Activated CD4-positive, alpha-beta T cell treated with anti-CD3 and anti-CD28 coated beads, Interleukin-2, amount 50 U/mL, for 16 hours (primary cell): ENCODE data around the gene ENPP7.
"Not testable (repeated sequence)": the region's sequence is repeated elsewhere in the genome, so short reads cannot be mapped to it uniquely, and the experiment has no call there.

ENCODE experiments used
- DNase-seq: peaks from one replicate; pipeline ENCODE4 v3.0.0-alpha.2; 2020

ENPP7 gene

GRCh38 chr17:79752175-79752574 is 21.4 kb downstream of the ENPP7 start:
- no peak for DNase-seq

- no peak for DNase-seq
Measured at GRCh38 chr17:79754370-79754769, 23.6 kb downstream of the ENPP7 start.

- DNase-seq, result not testable (repeated sequence)
Measured at GRCh38 chr17:79754903-79755302, 24.2 kb downstream of the ENPP7 start.

GRCh38 chr17:79755591-79755990 is 24.8 kb downstream of the ENPP7 start:
- DNase-seq, result no peak

- no peak for DNase-seq
Measured at GRCh38 chr17:79757140-79757745, 26.5 kb downstream of the ENPP7 start.

- DNase-seq, result no peak
Measured at GRCh38 chr17:79758271-79758670, 27.5 kb downstream of the ENPP7 start.

GRCh38 chr17:79760197-79760906 is 29.6 kb downstream of the ENPP7 start:
- no peak for DNase-seq

GRCh38 chr17:79761894-79762589 is 31.3 kb downstream of the ENPP7 start:
- DNase-seq, result no peak

GRCh38 chr17:79765708-79766107 is 35.0 kb downstream of the ENPP7 start:
- DNase-seq, result no peak

- no peak for DNase-seq
Measured at GRCh38 chr17:79769570-79770506, 39.1 kb downstream of the ENPP7 start.

- DNase-seq, result no peak
Measured at GRCh38 chr17:79771276-79771675, 40.5 kb downstream of the ENPP7 start.

- DNase-seq, result not testable (repeated sequence)
Measured at GRCh38 chr17:79772726-79773125, 42.0 kb downstream of the ENPP7 start.

- no peak for DNase-seq
Measured at GRCh38 chr17:79774561-79774975, 43.8 kb downstream of the ENPP7 start.

- no peak for DNase-seq
Measured at GRCh38 chr17:79775632-79776031, 44.9 kb downstream of the ENPP7 start.

GRCh38 chr17:79776376-79777119 is 45.8 kb downstream of the ENPP7 start:
- DNase-seq, result no peak

- DNase-seq, result no peak
Measured at GRCh38 chr17:79777120-79777893, 46.6 kb downstream of the ENPP7 start.

- peak; percentile 71 for DNase-seq
Measured at GRCh38 chr17:79777894-79778503, 47.3 kb downstream of the ENPP7 start, which contains the start of gene CBX2. Gene CBX2, plus strand, starts transcription at chr17:79778148. Its CDS starts 88 bp downstream, at chr17:79778236.

- DNase-seq, result no peak
Measured at GRCh38 chr17:79778504-79779083, 47.9 kb downstream of the ENPP7 start.

- no peak for DNase-seq
Measured at GRCh38 chr17:79779084-79779529, 48.4 kb downstream of the ENPP7 start.

GRCh38 chr17:79779661-79780365 is 49.1 kb downstream of the ENPP7 start:
- no peak for DNase-seq
